AG09309 (cell line): ENCODE measurements around the gene PEPD.

ENCODE experiments used
- DNase-seq: peaks from one replicate; pipeline ENCODE4 v3.0.0-alpha.2; 2010; ENCODE audit warnings: low read depth
- H3K4me3 ChIP-seq: 2 replicates; pipeline ENCODE4 v1.5.1; 2011; ENCODE audit warnings: mild to moderate bottlenecking, low read depth, low read length, moderate library complexity; ENCODE audit not compliant: control insufficient read depth
- CTCF ChIP-seq: IDR thresholded peaks from 2 replicates; pipeline ENCODE4 v1.5.1; 2011; ENCODE audit warnings: mild to moderate bottlenecking, low read depth, low read length, inconsistent platforms; ENCODE audit not compliant: insufficient read depth, control insufficient read depth; ENCODE audit errors: missing control alignments

PEPD gene

DNA sequence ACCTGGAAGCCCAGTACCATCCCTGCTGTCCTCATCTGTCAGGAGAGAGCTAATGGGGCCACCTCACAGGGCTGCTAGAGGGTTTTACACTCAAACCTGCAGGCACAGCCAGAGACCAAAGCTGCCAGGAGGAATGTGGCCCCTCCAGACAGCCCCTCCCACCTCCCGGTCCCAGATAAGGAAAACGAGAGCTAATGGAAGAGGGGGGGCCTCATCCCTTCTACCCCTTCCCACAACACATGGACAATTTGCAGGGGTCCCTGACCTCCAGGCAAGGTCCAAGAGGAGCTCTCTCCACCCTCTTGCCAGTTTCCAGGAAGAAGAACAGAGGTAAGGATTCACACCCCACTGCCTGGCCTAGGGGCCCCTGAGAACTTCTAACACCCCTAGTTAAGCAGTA, 1.6 kb upstream of the PEPD start:
- TF ChIP-seq CTCF = no peak
- no peak for DNase-seq
- no peak overlapping the region for H3K4me3 ChIP-seq

DNA sequence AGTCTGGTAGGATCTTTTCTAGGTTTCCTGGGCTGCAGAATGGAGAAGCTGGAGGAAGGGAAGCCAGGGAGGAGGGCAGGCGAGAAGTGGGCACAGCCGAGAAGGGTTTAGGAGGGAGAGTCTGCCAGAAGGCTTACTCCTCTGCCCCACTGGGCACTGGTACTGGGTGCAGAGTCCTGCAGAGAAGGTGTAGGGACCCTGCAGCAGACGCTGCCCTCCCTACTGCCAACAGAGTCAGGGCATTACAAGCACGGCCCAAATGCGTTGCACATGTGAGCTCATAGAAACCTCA, 726 bp upstream of the PEPD start:
- no peak overlapping the region; the same call in 1 of the 2 replicates for H3K4me3 ChIP-seq
- no peak for TF ChIP-seq CTCF
- DNase-seq = no peak

DNA sequence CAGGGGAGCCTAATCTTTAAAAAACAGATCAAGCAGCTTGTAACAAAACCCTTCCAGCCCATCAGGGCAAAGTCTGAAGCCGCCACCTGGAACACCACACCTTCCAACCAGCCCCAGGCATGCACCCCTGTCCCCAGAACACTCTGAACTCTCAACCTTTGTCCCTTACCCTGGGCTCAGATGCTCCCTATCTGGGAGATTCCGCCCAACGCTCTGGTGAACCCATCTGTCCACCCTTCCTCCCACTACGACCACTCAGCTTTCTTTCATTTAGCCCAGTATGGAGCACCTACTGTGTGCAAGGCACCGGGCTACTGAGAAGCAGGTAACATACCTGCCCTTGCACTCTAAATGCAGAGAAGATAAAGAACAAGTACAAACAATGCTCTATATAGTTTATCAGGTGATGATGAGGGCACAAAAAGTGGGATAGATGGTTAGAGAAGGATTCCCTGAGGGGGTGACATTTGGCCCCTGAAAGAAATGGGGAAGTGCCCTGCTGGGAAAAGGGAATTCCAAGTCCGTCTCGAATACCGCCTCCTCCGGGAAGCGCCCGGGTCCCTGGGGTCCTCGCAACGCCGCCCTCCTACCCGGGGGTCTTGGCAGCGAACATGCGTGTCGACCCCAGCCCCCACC, 629 bp downstream of the PEPD start:
- TF ChIP-seq CTCF = no peak
- peak overlapping the region; percentile 69 for H3K4me3 ChIP-seq
- DNase-seq = no peak

- no peak for DNase-seq
- no peak overlapping the region for H3K4me3 ChIP-seq
Observed at GRCh38 chr19:33520048-33520643, 1.4 kb downstream of the PEPD start.

GRCh38 chr19:33519416-33519815, 2.2 kb downstream of the PEPD start:
- H3K4me3 ChIP-seq = no peak overlapping the region
- no peak for DNase-seq
- no peak for TF ChIP-seq CTCF

More at GRCh38 chr19:33520048-33520643, 1.4 kb downstream of the PEPD start:
- TF ChIP-seq CTCF = no peak

- H3K4me3 ChIP-seq = no peak overlapping the region
- TF ChIP-seq CTCF = no peak
- DNase-seq = no peak
Observed at GRCh38 chr19:33518541-33518940, 3.0 kb downstream of the PEPD start.
